Esophagus squamous epithelium (tissue), 4 donors: Measurements from ENCODE around the gene SRRM4.

Source experiments
- POLR2A ChIP-seq, 4 donors: fragments of 450-650 bp; IDR thresholded peaks; one replicate each; pipeline ENCODE4 v1.6.1; 2017; ENCODE audit warnings: antibody characterized with exemption in 4 of 4, mild to moderate bottlenecking in 4 of 4, moderate library complexity in 3 of 4
- TF ChIP-seq, protein P1 (sequence below), 6 experiments: fragments of 450-650 bp in 4 of 6; fragments of 200-600 bp in 2 of 6; sonication (generic) in 2 of 6; IDR thresholded peaks; one replicate each; pipeline ENCODE4 v1.5.1; 2016 to 2019; ENCODE audit warnings: antibody characterized with exemption in 6 of 6, mild to moderate bottlenecking in 4 of 6, moderate library complexity in 4 of 6

DNA sequence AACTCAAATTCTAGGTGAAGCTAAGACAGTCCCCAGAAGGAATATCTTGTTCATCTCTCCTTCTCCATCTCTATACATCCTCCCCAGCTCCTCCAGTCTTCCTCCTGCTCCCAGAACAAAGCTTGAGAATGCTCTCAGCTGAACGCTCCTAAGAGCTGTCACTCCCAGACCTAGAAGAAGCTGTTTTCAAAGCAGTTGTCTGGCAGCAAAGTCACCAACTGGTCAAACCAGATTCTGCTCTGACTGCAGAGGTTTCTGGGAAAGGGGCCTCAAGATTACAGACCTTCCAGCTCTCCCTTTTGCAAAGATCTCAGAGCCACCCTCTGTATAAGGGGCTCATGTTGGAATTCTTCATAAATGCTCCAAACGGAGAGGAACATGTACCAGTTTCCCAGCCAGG lies 187.8 kb downstream of the SRRM4 start:
- TF ChIP-seq POLR2A (IDR thresholded peaks at IDR 0.05): no peak
- TF ChIP-seq, protein P1, sequence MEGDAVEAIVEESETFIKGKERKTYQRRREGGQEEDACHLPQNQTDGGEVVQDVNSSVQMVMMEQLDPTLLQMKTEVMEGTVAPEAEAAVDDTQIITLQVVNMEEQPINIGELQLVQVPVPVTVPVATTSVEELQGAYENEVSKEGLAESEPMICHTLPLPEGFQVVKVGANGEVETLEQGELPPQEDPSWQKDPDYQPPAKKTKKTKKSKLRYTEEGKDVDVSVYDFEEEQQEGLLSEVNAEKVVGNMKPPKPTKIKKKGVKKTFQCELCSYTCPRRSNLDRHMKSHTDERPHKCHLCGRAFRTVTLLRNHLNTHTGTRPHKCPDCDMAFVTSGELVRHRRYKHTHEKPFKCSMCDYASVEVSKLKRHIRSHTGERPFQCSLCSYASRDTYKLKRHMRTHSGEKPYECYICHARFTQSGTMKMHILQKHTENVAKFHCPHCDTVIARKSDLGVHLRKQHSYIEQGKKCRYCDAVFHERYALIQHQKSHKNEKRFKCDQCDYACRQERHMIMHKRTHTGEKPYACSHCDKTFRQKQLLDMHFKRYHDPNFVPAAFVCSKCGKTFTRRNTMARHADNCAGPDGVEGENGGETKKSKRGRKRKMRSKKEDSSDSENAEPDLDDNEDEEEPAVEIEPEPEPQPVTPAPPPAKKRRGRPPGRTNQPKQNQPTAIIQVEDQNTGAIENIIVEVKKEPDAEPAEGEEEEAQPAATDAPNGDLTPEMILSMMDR (IDR thresholded peaks at IDR 0.05): no peak
